SIG-M5 (cell line): ENCODE results near the gene PDPK1.
"Not testable (repeated sequence)": the region's sequence is repeated elsewhere in the genome, so short reads cannot be mapped to it uniquely, and the experiment has no call there.

Experiments used
- DNase-seq: peaks from one replicate; lab custom pipeline; 2025; lab: John Stamatoyannopoulos, UW

Gene PDPK1

GRCh38 chr16:2611877-2612276 is 74.1 kb downstream of the PDPK1 start:
- not testable (repeated sequence) for DNase-seq

- not testable (repeated sequence) for DNase-seq
Measured at GRCh38 chr16:2613251-2613650, 75.4 kb downstream of the PDPK1 start.

GRCh38 chr16:2614761-2615191 is 77.0 kb downstream of the PDPK1 start:
- no peak for DNase-seq

GRCh38 chr16:2618964-2619363 is 81.1 kb downstream of the PDPK1 start:
- DNase-seq, result not testable (repeated sequence)

- not testable (repeated sequence) for DNase-seq
Measured at GRCh38 chr16:2619628-2620027, 81.8 kb downstream of the PDPK1 start.

- not testable (repeated sequence) for DNase-seq
Measured at GRCh38 chr16:2620870-2621269, 83.0 kb downstream of the PDPK1 start.

GRCh38 chr16:2621395-2621794 is 83.6 kb downstream of the PDPK1 start:
- not testable (repeated sequence) for DNase-seq

GRCh38 chr16:2627075-2627474 is 89.3 kb downstream of the PDPK1 start:
- not testable (repeated sequence) for DNase-seq

GRCh38 chr16:2631203-2631602 is 93.4 kb downstream of the PDPK1 start:
- not testable (repeated sequence) for DNase-seq

GRCh38 chr16:2632291-2632690 is 94.5 kb downstream of the PDPK1 start:
- DNase-seq, result not testable (repeated sequence)

- DNase-seq, result not testable (repeated sequence)
Measured at GRCh38 chr16:2639071-2639721, 101.4 kb downstream of the PDPK1 start.

GRCh38 chr16:2639722-2640072 is 101.9 kb downstream of the PDPK1 start:
- DNase-seq, result not testable (repeated sequence)

GRCh38 chr16:2642561-2642960 is 104.7 kb downstream of the PDPK1 start:
- DNase-seq, result not testable (repeated sequence)

- not testable (repeated sequence) for DNase-seq
Measured at GRCh38 chr16:2644754-2645453, 107.1 kb downstream of the PDPK1 start.

- DNase-seq, result not testable (repeated sequence)
Measured at GRCh38 chr16:2651268-2651871, 113.5 kb downstream of the PDPK1 start.
